NCI-H187 treated with DMSO at 0.1 percent for 48 hours (cell line): ENCODE measurements around the gene KCNJ12.
"Not testable (repeated sequence)": the region's sequence is repeated elsewhere in the genome, so short reads cannot be mapped to it uniquely, and the experiment has no call there.

Experiments used
- DNase-seq: peaks from one replicate; lab custom pipeline; 2025; lab: John Stamatoyannopoulos, UW

Gene KCNJ12

DNA sequence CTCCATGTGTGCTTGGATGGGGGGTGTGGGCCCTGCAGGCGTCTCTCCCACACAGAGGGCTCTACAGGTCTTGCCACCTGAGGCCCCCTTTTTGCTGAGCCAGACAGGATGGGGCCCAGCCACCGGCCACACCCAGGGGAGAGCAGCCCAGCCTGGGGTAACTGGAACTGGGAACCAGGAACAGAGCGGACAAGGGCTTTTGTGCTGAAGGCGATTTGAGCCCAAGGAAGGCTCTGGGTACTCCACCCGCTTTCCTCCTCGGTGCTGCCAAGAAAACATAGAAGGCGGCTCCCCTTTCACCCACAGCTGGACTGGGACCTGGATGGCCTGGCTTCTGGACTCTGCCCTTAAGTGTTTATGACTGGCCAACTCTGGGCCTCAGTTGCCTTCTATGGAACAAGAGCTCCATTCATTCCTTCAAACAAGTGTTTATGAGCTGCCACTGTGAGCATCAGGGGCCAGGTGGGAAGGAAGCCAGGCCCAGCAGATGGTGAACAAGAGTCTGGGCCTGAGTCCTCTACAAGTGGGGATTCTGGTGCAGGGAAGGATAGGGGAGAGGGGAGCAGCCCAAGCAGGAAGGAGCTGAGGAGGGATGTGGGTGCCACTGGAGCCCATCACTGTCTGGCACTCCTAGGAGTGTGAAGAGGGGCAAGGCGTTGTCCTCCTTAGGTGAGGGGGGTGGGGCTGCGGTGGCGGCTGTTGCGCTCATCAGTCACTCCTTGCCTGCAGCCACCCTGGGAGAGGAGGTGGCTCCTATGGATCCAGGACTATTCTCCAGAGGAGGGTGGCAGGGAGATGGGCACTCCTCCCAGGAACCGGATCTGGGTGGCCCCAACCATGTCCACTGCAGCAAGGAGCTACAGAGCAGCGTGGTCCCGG is 46.4 kb downstream of the KCNJ12 start:
- DNase-seq, result not testable (repeated sequence)

- not testable (repeated sequence) for DNase-seq
Observed at GRCh38 chr17:21423190-21423493, 47.0 kb downstream of the KCNJ12 start.

- not testable (repeated sequence) for DNase-seq
Observed at GRCh38 chr17:21424697-21425096, 48.5 kb downstream of the KCNJ12 start.

DNA sequence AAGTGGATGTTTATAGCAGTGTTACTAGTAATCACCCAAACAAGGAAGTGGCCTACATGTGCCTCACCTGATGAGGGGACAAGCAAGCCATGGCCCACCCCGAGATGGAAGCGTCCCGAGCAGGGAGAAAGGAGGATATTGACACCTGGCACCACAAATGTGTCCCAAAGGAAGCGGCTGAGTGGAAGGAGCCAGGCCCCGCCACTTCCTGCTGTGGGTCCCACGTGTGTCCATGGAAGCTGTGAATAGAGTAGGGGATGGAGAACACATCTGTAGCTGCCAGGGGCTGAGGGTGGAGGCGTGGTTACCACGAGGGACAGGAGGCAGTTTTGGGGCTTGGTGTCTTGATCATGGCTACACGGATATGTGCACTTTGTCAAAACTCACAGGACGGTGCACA is 49.2 kb downstream of the KCNJ12 start:
- no peak for DNase-seq

DNA sequence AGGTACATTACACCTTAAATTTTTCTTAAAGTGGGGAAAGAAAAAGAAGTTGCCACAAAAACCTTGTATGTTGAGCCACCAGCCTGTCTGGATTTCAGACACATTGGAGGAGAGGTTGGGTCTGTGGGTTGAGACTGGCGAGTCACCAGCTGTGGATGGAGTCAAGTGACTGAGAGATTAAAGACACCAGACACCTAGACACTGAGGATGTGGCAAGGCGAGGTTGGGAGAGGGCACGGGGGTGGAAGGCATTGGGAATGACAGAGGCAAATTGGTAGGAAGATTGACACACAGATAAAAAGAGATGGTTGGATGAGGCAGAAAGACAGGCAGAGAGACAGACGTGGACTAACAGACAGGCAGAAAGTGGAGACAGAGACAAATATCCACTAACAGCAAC is 49.6 kb downstream of the KCNJ12 start:
- no peak for DNase-seq

GRCh38 chr17:21426246-21426645 is 50.1 kb downstream of the KCNJ12 start:
- not testable (repeated sequence) for DNase-seq

- DNase-seq, result not testable (repeated sequence)
Observed at GRCh38 chr17:21426876-21427275, 50.7 kb downstream of the KCNJ12 start.

GRCh38 chr17:21427727-21428126 is 51.6 kb downstream of the KCNJ12 start:
- DNase-seq, result not testable (repeated sequence)

- DNase-seq, result not testable (repeated sequence)
Observed at GRCh38 chr17:21428752-21429424, 52.7 kb downstream of the KCNJ12 start.

DNA sequence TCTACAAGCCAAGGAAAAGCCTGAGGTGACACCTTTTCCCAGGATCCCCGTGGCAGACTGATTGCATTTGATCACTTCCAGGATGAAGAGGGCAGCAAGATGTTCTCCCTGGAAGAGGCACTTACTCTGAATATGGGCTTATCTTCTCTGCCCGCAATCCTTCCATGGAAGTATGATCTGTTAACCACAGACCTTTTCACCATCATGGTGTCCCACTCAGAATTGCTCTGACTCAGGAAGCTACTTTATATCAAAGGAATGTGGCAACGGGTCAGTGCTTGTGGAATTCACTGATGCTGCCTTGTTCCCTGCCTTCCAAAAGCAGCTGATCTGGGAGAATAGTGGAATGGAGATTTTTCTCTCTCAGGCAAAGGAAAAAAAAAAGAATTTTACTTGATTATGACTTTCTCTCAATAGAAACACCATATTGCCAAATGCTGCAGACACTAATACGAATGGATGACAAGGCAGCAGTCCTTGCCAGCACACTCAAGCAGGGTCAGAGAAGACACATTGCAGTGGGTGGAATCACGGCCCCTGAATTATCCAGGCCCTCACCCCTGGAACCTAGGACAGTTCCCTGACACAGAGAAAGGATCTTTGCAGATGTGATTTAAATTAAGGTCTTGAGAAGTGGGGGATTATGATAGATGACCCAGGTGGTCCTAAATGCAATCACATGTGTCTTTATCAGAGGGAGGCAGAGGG is 53.9 kb downstream of the KCNJ12 start:
- DNase-seq, result not testable (repeated sequence)

GRCh38 chr17:21433971-21434370 is 57.8 kb downstream of the KCNJ12 start:
- not testable (repeated sequence) for DNase-seq

- not testable (repeated sequence) for DNase-seq
Observed at GRCh38 chr17:21434976-21435375, 58.8 kb downstream of the KCNJ12 start.

DNA sequence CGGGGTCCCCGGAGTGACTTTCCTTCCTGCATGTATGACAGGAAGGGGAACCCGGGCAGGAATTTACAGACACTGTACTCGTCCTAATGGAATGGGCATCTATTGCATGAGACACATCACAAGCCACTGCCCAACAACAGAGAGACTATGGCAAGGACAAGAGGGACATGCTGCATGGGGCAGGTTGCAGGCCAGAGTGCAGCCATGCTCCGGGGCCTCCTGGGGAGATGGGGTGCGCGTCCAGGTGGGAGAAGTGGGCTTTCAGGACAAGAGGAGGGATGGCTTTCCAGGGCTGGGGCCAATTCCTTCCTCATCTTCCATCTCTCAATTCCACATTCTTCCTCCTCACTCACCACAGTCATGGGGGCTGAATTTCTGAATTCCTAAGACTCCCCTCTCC is 60.3 kb downstream of the KCNJ12 start:
- not testable (repeated sequence) for DNase-seq

- not testable (repeated sequence) for DNase-seq
Observed at GRCh38 chr17:21436883-21437836, 61.0 kb downstream of the KCNJ12 start.

GRCh38 chr17:21438316-21439014 is 62.3 kb downstream of the KCNJ12 start:
- not testable (repeated sequence) for DNase-seq

DNA sequence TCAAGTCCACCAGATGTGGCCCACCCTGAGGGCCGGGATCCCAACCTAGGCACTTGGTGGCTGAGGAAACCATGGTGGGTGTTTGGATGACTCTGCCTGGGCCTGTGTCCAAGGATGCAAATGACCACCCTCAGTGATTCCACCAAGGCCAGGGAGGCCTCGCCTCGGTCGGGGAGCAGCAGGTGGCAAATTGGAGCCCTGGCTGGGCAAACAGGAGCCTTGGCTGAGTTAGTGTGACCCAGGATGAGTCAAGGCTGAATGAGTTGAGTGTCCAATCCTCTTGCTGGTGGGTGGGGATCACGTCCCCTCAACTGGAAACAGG is 62.8 kb downstream of the KCNJ12 start:
- DNase-seq, result not testable (repeated sequence)

GRCh38 chr17:21445091-21445650 is 69.0 kb downstream of the KCNJ12 start:
- no peak for DNase-seq

- not testable (repeated sequence) for DNase-seq
Observed at GRCh38 chr17:21447552-21447951, 71.4 kb downstream of the KCNJ12 start.

DNA sequence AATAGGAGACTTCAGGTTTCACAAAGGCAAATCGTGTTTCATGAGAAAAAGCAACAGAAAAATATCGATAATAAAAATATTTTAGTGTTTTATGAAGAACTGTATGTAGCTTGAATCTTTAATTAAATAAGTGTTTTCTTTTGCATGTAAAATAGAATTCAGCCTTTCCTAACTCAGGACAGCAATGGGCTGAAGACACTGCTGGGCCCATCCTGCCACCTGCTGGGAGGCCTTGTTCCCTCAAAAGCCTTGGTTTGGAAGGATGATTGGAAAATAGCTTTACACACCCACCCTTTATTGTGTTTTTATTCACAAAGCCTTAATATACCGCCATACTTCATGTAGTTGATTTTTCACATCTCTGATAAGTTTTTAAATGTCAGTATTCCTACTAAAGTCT is 73.7 kb downstream of the KCNJ12 start:
- DNase-seq, result not testable (repeated sequence)

- DNase-seq, result no peak
Observed at GRCh38 chr17:21451975-21452374, 75.8 kb downstream of the KCNJ12 start.
